ENCODE measurements around the gene GLT1D1.

Gene GLT1D1

DNA sequence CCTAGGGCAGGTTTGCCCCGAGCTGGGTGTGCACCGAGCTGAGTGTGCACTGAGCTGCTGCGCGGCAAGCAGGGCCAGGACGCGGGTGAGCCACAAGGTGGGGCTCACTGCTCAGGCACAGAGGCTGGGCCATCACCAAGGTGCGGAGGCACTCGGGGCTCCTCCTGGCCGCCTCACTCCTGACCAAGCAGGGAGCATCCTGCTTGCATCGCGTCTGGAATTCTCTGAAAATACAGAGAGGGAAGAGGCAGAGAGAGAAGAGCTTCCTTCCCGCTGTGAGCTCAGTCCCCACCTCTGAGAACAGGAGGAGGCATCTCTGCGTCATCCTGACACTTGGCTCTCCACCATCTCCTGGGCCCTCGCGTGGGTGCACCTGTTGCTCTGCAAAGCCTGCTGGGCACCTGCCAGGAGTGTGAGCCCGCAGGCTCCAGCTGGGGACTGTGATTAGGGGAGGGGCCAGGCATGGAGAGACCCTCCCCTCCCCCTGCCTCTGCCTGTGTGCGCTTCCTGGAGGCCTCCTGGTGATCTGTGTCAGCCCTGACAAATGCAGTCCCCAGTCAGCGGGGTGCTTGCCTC is 116.3 kb downstream of the GLT1D1 start:
- DNase-seq: peak; percentile 59

DNA sequence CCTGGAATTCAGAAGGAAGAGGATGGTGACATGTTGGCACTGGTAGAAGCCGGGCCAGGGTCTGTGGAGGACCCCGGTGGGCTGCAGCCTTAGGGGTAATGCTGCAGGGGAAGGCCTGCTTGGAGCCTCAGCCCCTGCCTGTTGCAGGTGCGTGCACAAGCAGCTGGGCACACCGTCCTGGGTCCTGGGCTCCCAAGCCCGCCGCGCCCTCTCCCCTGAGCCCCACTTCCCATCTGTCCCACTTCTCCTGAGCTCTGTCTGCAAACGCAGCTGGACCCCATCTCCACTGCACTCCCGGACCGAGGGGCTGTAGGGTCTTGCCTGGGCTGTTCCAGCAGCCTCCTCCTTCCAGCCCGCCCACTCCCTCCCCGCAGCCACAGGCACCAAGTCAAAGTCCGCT is 116.8 kb downstream of the GLT1D1 start:
- DNase-seq: no peak

DNA sequence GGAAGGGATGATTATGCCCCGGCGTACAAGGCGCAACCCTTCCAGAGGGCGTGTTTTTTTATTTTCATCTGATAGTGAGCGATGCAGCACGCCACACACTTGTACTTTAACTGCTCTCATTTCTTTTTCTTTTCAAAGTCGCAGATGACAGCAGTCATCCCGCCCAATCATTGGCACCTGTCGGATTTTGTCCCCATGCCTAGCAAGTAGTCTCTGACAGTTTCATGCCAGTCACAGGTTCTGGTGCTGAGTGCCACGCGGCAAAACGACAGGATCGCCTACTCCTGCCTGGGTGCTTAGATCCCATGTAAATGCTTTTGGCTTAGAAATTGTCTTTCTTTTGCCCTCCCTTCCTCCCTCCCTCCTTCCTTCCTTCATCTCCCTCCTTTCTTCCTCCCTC is 117.7 kb downstream of the GLT1D1 start:
- no peak for DNase-seq

DNA sequence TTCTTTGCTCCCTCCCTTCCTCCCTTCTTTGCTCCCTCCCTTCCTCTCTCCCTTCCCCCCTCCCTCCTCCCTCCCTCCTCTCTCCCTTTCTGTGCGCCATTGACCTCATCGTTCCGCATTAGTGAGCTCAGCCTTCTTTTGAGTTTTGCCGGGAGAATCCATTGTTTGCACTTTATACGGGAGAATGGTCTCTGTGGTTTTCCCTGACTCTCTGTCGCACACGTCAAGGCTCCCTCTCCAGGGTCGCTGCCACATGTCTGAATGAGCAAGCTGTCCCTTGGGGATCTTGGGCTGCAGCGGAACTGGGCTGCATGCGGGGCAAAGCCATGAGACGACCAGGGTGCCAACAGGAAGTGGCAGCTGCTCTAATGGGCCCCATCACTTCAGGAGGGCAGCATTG is 118.5 kb downstream of the GLT1D1 start:
- no peak for DNase-seq

DNA sequence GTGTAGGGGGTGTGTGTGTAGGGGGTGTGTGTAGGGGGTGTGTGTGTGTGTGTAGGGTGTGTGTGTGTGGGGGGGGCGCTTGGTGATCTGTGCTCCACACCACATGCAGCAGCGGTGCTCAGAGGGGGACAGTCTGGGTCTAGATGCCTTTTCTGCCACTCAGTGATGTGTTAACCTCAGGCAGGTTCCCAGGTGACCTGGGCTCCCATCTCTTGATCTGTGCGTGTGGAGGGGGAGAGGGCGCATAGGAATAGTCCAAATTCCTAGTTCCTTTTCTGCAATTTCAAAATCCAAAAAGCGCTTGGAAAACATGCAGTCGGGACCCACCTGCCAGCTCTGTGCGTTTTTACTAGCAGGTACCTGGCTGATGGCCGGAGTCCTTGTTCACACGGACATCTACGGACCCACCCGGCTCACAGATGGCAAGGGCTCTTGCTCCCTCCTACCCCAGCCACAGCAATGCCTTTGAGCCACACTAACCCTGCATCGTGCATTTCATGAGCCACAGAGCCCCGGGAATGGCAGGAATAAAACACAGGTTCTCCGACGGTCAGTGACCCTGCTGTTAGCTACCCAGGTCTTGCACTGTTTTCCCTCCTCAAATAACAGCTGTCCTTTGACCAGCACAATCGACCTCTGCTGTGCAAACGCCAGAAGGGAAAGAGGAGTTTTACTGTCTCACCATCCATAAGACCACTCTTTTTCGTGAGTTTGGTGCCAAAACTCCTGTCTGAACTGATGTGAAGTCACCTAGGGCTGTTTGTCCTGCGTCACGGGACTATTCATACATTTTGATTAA is 120.8 kb downstream of the GLT1D1 start:
- no peak for DNase-seq

DNA sequence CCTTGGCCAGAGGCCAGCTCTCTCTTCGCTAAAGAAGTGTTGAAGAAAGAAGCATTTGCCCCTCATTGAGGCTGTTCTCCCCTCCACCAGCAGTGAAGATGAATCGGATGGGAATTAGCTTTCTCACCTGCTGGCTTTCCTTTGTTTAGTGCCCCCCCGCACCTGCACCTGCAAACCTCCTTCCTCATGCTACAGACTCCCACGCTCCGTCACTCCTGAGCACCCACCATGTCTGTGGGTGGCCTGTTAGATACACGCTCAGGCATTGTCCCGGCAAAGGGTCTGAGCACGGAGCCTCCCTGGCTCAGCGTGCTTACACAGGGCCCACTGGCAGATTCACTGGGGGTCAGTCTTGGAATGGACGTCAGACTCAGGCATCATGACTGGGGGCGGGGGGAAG is 121.6 kb downstream of the GLT1D1 start:
- no peak for DNase-seq

DNA sequence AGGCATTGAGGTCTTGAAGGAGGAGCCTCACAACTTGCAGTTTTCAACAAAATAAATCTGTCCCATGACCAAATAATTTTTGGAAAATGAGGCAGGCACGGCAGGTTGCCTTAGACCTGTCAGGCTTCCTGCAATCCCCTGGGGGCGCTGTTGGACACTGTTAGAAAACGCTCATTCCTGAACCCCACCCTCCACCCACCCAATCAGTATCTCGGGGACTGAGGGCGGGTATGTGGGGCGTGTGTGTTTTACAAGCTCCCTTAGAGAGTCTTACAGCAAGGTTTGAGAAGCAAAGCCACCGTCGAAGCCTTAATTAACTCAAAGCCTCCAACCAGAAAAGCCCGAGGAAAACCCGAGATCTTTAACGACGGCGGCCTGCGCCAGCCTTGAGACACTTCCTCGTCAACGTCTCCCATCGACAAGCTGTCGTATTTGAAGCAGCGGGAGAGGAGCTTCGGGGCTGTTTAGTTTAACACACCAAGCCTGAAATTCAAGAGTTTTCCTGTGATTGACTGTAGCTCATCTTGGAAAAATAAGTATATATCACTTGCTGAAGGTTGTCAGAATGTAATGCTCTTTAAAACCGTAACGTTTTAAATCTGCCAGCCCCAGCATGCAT is 123.0 kb downstream of the GLT1D1 start:
- DNase-seq: peak; percentile 65

DNA sequence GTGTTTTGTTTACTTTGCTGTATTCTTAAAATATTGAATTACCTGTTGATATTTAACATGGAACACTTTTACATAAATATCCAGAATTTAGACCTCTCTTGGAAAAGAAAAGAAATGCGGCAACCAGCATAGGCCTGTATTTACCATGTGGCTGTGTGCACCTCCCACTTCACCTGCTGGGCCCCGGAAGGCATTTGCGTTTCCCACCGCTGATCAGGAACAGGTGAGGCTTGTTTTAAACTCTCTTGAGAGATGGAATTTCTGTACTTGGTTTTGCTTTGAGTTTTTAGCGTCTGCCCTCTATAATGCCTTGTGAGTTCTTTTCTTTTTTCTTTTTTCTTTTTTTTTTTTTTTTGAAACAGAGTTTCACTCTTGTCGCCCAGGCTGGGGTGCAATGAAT is 124.2 kb downstream of the GLT1D1 start:
- no peak for DNase-seq

DNA sequence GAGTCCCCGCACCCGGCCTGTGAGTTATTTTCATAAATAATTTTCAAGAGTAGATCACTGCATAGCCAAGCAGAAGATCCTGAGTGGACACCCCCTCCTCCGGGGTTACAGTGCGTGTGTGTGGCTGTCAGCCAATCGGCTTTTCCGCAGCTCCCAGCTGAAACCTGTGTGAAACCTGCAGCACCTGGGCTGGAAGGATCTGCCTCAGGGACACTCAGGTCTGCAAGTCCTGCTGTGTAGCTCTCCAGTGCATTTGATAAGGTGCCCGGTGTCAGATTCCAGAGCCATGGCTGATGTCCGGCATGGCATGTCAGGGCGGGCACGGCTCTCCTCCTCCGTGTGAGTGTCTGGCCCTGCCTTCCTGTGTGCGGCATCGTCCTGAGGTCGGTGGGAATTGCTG is 124.8 kb downstream of the GLT1D1 start:
- DNase-seq: no peak

DNA sequence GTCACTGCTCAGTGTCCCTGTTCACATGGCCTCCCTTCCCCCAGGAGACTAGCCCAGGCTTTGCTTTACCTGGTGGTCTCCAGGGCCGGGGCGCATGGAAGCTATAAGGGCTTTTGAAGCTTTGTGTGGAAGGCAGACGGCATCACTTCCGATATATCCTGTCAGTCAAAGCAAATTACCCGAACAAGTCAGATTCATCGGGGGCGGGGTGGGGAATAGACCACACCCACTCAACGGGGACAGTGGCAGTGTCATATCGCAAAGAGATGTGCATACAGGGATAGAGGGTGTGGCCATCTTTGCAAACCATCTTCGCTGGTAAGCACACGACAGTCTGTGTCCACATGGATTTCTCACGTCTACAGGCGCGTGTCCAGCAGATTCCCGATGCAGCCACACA is 127.3 kb downstream of the GLT1D1 start:
- DNase-seq: no peak

DNA sequence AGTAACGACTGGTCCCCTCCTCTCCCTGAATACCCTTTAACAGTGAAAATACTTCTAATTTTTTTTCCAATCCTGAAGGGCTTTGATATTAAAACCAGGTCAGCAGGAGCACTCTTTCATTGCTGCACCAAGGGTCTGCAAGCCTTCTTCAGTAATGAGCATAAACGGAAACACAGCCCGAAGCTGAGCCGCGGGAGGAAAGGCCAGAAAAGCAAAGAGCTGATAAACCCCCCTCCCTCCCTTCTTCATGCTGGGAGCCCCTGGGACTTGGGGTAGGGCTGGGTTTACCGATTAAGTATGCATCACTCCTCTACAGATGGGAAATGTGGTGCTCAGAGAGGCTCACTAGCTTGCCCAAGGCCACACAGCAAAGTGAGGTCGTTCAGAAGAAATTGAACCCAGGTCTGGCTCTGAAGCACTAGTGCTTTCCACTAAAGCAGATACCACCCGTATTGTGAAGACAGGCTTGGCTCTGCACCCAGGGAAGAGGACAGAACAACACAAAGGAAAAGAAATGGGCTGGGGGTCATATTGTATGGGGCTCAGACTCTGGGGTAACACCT is 128.8 kb downstream of the GLT1D1 start:
- no peak for DNase-seq

DNA sequence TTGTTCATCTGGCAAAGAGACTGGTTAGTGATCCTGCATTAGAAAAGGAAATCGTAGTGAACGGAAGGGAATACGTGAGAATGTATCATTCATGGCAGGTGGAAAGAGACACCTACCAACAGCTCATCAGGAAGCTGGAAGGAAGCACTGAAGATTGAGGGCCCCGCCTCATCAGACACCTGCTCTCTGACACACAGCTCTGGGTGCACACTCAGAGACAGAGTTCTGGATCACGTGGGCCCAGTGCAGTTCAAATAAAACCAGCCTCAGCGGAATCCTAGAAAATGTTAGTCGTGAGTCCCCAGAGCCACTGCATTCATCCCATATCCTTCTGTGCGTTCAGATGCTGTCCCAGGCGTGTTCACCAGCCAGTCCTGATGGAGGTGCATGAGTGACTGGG is 129.7 kb downstream of the GLT1D1 start:
- DNase-seq: no peak

DNA sequence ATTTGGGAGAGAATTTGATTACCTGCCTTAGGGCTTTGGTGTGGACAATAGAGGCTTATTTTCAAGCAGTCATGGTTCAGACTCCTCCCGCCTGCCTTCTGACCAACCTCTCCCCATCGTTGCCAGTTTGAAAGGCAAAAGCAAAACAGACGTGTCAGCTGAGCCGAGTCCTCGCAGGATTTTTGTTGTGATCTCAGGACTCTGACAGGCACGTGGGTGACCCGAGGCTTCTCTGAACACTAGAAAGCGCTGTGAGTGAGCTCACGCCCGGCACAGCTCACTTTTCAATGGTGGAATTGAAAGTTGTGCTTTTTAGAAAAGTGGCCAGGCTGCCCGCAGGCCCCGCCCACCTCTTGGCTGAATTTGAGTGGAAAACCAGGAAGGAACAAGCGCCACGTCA is 130.1 kb downstream of the GLT1D1 start:
- no peak for DNase-seq

DNA sequence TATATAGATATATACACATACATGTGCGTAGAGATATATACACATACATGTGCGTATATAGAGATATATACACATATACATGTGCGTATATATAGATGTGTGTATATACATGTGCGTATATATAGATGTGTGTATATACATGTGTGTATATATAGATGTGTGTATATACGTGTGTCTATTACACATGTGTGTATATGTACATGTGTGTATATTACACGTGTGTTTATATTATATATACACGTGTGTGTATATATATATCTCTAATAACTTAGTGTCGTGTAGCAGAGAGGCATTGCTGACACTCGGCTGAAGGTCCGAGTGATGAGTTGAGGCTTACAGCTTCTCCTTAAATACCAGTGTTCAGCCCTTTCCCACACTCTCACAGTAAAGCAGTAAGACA is 133.7 kb downstream of the GLT1D1 start:
- no peak for DNase-seq

DNA sequence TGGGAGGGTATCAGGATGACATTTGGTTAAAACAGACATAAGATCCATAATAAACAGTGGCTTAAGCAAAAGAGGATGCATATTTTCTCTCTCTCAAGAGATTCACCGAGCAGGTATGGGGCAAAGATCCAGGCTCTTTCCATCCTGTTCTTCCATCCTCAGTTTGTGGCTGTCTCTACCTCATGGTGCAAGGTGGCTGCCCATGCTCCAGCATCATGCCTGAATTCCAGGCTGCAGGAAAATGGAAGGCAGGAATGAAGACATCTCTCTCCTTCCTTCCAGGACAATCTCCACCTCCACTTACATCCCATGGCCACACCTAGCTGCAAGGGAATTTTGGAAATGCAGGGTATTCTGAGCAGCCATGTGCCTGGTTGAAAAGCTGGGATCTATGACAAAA is 136.0 kb downstream of the GLT1D1 start:
- no peak for DNase-seq

DNA sequence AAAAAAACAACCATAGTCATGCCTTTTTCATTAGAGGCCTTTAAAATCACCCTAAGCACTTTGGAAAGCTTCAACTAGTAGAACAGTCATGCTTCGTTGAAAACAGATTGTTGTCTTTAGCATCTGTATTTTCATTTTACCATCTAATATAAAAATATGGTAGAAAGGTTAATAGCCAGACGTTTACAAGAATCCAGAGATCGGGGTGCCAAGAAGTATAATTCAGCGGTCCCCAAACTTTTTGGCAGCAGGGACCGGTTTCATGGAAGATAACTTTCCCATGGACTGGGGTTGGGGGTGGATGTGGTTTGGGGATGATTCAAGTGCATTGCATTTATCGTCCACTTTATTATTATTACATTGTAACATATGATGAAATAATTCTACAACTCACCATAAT is 138.4 kb downstream of the GLT1D1 start:
- DNase-seq: no peak

DNA sequence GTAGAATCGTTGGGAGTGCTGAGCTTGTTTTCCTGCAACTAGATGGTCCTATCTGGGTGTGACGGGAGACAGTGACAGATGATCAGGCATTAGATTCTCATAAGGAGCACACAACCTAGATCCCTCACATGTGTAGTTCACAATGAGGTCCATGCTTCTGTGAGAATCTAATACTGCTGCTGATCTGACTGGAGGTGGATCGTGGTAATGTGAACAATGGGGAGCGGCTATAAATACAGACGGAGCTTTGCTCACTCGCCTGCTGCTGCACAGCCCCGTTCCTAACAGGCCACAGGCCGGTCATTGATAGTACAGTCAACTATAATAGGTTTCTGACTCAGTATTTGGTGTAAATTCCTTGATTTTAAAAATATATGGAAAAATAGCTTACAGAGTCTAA is 138.8 kb downstream of the GLT1D1 start:
- no peak for DNase-seq

DNA sequence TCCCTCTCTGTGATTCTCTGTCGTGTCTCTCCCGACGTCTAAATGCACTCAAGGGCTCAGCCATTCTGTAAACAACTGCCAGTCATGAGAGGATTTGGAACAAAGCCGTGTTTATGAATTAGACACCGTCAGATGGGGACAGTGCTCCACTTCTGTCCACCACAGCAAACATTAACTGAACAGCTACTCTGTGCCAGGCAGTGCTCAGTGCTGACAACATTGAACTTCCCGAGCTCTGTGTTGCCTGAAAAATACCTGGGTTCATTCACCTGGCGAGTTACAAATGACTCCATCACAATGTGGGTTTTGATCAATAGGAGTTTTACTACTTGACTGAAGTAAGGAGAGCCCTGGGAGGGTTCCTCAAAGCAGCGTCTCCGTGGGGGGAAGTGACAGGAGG is 139.3 kb downstream of the GLT1D1 start:
- DNase-seq: no peak

DNA sequence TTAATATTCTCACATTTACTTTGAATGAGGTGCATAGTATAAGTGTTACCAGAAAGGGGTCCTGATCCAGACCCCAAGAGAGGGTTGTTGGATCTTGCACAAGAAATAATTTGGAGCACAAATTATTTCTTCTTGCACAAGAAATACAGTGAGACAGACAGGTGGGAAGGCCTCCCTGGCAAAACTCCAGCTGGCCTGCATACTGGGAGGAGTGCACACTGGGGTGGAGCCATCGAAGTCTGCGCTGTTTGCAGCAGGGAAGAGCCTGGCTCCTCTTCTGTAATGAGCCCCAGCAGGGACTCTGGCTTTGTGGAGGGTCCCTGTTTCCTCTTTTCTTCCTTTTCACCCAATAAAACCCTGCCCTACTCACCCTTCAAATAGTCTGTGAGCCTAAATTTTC is 141.6 kb downstream of the GLT1D1 start:
- DNase-seq: peak; percentile 76

DNA sequence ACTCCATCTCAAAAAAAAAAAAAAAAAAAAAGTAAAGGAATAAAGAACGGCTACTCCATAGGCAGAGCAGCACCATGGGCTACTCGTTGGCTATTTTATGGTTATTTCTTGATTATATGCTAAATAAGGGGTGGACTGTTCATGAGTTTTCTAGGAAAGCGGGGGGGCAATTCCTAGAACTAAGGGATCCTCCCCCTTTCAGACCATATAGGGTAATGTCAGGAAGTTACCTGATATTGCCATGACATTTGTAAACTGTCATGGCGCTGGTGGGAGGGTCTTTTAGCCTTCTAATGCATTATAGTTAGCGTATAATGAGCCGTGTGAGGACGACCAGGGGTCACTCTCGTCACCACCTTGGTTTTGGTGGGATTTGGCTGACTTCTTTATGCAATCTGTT is 142.3 kb downstream of the GLT1D1 start:
- no peak for DNase-seq

DNA sequence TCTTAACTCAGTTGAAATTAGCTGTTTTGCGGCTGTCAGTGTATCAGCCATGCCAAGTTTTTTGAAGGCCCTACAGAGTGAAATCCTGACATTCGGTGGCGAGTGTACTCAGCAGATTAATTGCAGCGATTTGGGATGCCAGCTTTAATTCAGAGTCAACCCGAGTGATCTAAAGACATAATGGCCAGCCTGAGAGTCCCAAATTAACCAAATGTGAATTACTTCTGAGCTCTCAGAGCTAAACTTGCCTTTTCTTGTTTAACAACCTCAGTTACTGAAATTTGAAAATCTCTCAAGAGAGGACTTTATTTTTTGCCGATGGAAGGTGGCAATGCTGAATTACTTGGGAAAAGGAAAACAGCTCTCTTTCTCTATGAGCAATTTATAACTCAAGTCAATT is 148.5 kb downstream of the GLT1D1 start:
- no peak for DNase-seq

DNA sequence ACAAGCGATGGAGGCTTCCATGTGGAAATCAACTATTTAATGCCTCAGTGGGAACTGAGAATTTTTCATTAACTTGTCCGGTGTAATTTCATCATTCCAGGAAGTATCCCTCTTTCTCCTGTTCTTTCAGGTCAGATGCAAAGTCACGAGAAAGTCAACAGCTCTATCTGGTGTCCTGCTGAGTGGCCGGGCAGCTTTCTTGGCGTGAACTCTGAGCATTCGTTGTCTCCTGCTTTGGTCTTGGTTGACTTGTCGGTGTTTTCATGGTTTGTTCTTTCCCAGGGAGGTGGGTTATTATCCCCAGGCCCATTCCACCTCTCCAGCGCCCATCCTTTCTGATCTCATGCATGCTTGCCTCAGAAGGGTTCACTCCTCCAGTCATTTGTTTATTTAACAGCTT is 149.1 kb downstream of the GLT1D1 start:
- DNase-seq: no peak

DNA sequence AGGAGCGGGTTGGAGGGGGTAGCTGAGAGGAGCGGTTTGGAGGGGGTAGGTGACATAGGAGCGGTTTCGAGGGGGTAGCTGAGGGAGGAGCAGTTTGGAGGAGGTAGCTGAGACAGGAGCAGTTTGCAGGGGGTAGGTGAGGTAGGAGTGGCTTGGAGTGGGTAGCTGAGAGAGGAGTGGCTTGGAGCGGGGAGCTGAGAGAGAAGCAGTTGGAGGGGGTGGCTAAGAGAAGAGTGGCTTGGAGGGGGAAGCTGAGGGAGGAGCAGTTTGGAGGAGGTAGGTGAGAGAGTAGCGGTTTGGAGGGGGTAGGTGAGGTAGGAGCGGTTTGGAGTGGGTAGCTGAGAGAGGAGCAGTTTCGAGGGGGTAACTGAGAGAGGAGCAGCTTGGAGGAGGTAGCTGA is 152.1 kb downstream of the GLT1D1 start:
- DNase-seq: no peak

DNA sequence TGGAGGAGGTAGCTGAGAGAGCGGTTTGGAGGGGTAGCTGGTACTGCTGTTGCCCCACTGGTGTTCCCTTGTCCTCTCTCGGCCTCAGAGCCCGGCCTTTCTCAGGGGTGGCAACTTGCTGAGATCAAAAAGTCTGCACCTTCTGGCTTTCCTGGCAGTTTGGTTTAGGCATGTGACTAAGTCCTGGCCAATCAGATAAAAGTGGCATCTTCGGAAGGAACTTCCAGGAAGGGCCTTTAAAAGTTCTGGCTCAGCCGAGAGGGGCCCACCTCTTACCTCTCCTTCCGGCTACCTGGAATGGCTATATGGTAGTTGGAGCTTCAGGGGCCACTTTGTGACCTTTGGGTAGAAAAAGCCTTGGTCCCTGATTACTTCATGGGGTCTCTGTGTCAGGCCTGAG is 152.6 kb downstream of the GLT1D1 start:
- DNase-seq: no peak

Measured in right hindlimb (tissue), 1 donor.